NCI-H2107 (cell line): ENCODE measurements around the gene PMM1.

ENCODE experiments used
- DNase-seq: peaks from one replicate; lab custom pipeline; 2025; lab: John Stamatoyannopoulos, UW

PMM1 gene

DNA sequence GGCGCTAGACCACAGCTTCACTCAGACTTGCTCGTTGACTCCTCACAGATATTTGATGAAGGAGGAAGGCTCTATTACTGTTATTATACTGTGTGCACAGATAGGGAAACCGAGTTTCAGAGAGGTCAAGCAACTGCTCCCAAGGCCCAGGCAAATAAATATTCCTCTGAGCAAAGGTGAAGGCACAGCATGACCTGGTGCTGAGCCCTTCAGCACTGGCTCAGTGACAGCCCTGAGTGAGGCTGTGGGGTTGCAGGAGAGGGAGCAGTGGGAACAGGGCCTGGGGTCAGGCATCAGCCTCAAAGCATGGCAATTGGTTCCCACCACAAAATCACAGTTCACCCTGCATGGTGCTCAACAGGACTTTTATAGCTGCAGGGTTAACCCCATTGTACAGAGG is 52.4 kb downstream of the PMM1 start:
- DNase-seq, result no peak

DNA sequence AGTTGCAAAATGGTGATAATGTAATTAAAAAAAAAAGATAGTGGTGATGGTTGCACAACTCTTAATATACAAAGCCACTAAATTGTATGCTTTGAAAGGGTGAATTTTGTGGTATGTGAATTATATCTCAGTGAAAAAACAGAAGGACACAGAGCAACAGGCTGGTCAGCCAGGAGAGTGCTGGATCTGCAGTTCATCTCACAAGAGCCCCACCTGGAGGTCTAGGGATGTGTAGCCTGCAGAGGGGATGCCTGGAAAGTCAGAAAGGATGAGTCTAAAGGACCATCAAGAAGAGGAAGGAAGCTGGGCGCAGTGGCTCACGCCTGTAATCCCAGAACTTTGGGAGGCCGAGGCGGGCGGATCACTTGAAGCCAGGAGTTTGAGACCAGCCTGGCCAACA is 54.4 kb downstream of the PMM1 start:
- DNase-seq, result no peak

DNA sequence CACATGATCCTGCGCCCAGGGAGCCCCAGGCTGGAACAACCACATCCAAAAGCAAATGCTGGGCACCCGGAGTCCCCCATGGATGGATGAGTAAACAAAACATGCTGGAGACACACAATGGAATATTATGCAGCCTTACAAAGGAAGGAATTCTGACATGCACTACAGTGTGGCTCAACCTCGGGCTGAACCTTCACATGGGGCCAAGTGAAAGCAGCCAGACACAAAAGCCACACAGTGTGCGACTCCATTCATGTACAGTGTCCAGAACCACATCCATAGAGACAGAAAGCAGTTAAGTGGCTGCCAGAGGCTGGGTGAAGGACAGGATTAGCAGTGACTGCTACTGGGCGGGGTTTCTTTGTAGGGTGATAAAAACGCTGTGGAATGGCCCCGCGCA is 55.4 kb downstream of the PMM1 start:
- DNase-seq, result no peak

DNA sequence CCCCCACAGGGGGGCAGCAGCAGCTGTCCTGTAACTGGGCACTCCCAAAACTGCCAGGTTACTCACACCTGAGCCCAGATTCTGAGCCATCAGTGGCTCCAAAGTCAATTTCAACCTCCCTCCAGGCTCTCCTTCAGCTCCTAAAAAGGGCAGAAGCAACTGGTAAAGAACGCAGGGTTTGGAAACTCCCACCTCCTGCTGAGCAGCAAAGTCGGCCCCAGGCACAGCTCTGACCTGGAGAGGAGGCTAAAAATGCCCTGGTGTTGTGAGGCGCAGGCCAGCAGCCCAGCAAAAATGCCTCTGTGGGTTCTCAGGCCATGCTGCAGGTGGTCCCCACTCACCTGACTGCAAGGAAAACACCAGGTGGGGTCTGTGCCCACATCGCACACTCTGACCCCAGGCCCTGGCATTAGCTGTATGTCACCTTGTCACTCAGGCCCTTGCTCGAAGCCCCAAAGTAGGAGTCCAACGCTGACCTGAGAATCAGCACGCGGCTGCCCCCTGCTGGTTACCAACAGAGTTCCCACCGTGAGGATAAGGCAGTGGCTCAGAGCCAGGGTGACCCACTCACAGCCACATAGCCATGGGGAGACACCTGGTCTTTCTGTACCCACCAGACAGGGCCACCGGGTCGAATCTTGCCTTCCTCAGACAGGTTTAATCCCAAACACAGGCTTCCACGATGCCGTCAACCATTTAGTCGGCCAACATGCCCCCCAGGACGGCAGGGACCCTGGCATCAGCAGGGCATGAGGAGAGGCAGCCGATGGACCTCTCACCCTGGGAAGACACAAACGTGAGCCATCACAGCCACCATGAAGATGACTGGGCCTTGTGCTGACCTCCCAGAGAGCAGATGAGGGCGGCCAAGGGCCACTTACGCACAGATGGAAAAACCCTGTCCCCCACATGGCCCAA is 56.5 kb downstream of the PMM1 start:
- DNase-seq, result no peak

DNA sequence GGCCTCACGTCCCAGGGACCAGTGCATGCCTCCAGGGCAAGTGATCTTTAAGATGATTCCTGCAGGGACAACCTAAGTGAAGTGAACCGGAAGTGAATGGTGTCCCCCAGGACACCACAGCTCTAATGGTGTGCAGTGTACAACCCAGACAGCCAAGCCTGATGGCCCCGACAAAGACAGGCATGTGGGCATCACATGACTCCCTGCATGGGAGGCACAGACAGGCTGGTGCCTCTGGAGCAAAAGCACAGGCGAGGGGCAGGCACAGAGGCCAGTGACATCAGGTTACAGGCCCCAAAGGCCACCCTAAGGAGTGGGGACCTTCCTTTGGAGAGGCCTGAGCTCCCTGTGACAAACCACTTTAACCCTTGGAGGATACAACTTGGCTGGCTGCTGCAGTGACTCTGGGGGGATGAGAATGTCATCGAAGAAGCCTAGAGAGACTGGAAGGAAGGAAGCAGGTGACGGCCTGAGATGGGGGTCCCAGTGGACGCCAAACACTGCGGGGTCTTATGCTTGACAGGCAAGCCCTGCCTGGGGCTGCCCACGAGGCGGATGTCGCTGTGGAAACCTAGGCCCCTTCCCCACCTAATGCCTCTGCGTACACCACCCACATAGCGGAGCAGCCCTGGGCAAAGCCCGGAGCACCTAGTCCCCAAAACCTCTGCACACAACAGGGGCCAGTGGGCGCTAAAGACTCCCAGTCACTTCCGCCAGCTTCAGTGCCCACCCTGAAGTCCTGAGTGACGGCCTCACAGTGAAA is 57.7 kb downstream of the PMM1 start:
- no peak for DNase-seq

DNA sequence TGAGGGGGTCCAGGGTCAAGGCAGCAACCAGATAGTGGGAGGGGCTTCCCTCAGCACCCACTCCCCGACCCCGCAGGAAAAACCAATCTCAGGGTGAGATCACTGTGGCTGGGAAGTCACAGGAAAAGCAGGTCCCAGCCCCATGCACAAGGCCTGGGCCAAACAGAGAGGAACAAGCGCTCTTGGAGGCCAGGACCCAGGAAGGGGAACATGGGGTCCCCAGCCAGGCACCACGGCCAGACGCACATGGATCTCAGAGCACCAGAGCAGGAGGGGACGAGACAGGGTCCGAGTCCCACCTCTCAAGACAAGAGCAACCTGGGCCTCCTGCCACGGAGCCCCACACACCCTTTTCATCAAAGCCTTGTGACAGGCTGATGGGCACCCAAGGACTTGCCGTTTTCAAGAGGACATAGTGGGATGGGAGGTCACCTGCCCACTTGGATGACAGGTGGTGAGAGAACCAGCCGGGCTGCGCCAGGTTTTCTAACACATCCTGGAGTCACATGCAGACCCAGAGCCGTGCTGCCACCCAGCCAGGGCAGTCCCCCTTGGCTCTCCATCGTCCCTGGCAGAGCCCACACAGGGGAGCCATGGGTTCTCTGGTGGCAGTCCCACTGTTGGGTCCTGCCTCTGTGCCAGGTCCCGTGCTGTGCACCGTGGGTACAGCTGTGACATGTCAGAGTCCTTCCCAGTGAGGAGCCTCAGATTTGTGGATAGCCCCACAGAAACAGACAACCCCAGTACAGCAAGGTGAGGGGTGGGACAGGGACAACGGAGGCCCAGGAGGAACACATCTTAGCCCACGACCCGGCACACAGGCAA is 58.5 kb downstream of the PMM1 start:
- no peak for DNase-seq

DNA sequence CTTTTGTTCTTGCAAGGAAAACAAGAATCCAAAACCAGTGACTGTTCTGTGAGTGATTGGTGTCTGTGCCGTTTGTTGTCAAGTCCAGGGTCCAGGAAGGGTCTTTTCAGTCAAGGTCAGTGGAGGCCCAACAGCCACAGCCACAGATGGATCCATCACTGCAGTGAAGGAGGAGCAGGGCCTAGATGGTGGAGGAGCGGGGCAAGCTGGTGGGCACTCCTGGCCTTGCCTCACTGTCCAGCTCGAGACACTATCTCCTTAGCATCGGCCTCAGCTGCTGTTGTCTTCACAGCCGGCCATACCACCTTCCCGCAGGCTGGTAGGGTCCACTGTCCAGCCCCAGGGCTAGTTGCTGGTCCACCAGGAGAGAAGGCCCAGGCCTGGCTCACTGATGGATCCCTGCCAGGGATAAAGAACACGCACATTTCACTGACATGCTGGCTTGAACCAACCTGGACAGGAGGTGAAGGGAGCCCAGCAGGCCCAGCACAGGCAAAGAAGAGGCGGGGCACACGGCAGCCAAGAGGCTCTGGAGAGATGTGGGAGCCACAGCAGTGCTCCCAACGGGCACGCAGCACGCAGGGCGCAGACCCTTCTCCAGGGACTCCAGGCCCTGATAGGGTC is 60.6 kb downstream of the PMM1 start:
- no peak for DNase-seq

DNA sequence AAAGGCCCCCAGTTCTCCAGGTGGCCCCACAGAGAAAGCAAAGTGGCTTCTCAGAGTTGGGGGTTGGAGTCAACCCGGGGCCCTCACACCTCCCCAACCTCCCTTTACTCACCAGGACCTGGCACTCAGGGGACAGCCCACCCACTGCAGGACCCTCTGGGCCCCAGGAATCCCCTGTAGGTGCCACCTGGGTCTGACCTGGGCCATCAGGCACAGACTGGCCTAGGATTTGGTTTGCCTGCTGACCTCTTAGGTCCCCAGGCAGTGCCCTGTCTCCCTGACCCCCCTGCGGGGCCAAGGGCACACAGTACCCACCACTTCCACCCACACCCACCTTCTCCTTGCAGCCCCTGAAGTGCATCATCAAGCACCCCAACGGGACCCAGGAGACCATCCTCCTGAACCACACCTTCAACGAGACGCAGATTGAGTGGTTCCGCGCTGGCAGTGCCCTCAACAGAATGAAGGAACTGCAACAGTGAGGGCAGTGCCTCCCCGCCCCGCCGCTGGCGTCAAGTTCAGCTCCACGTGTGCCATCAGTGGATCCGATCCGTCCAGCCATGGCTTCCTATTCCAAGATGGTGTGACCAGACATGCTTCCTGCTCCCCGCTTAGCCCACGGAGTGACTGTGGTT is 61.4 kb downstream of the PMM1 start:
- DNase-seq, result no peak
